Gastrocnemius medialis (tissue), 4 donors: ENCODE results near the gene MINK1.

Source experiments
- POLR2A ChIP-seq, 2 donors: fragments of 450-650 bp; IDR thresholded peaks; one replicate each; pipeline ENCODE4 v1.6.1; 2017; ENCODE audit warnings: antibody characterized with exemption in 2 of 2, mild to moderate bottlenecking in 2 of 2, moderate library complexity in 2 of 2
- TF ChIP-seq, protein P1 (sequence below), 5 experiments: fragments of 450-650 bp in 3 of 5; fragments of 200-600 bp in 2 of 5; sonication (generic) in 2 of 5; IDR thresholded peaks in 4 of 5; conservative IDR thresholded peaks in 1 of 5; 1 replicate in 4 of 5; 2 replicates in 1 of 5; pipeline ENCODE4 v1.5.1; 2016 to 2019; ENCODE audit warnings: antibody characterized with exemption in 5 of 5, mild to moderate bottlenecking in 3 of 5, moderate library complexity in 3 of 5

DNA sequence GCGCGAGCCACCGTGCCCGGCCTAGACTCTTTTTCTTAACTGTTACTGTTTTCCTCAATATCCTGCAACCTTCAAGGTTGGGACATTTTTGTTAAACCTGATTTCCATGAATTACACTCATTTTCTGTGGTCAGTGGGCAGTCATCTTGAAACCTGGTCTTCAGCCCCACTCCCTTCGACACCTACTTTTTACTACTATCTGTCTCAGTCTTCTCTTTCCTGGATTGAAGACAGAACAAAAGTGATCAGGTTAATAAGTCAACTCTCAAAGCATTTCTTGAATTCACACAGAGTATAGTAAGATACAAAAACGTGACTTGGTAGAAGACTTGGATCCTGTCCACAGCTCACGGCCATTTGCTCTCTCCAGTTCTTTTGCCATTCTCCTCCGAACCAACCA lies 6.1 kb downstream of the MINK1 start:
- TF ChIP-seq, protein P1, sequence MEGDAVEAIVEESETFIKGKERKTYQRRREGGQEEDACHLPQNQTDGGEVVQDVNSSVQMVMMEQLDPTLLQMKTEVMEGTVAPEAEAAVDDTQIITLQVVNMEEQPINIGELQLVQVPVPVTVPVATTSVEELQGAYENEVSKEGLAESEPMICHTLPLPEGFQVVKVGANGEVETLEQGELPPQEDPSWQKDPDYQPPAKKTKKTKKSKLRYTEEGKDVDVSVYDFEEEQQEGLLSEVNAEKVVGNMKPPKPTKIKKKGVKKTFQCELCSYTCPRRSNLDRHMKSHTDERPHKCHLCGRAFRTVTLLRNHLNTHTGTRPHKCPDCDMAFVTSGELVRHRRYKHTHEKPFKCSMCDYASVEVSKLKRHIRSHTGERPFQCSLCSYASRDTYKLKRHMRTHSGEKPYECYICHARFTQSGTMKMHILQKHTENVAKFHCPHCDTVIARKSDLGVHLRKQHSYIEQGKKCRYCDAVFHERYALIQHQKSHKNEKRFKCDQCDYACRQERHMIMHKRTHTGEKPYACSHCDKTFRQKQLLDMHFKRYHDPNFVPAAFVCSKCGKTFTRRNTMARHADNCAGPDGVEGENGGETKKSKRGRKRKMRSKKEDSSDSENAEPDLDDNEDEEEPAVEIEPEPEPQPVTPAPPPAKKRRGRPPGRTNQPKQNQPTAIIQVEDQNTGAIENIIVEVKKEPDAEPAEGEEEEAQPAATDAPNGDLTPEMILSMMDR (IDR thresholded peaks at IDR 0.05 in 4 of 5, conservative IDR thresholded peaks at IDR 0.05 in 1 of 5): no peak
- no peak for TF ChIP-seq POLR2A (IDR thresholded peaks at IDR 0.05)
